GM23338 (cell line): ENCODE measurements around the gene SNPH. TPM values are rescaled to one million over a fixed set of nuclear protein-coding genes. Genes with fewer than 3 reads are reported as not detected.

Experiments
- ATAC-seq: fragments of 200-7000 bp; cut with Tn5 transposase; 3 replicates; pipeline ENCODE4 v1.9.1; 2020
- DNase-seq: peaks from one replicate; pipeline ENCODE4 v3.0.0-alpha.2; 2015; ENCODE audit warnings: low spot score
- H2AFZ ChIP-seq: fragments of 200-600 bp; sonication (generic); 2 replicates; pipeline ENCODE4 v1.8.0; 2016; ENCODE audit warnings: antibody characterized with exemption, mild to moderate bottlenecking, moderate library complexity
- H3F3A ChIP-seq: fragments of 200-600 bp; sonication (generic); replicated peaks from 2 replicates; pipeline ENCODE4 v1.8.0; 2017; ENCODE audit warnings: antibody characterized with exemption, mixed run types, low read depth
- H3K27ac ChIP-seq: fragments of 200-600 bp; sonication (generic); 2 replicates; pipeline ENCODE4 v1.6.1; 2016; ENCODE audit warnings: low read depth
- H3K27me3 ChIP-seq: fragments of 200-600 bp; sonication (generic); 2 replicates; pipeline ENCODE4 v1.8.0; 2016; ENCODE audit warnings: mild to moderate bottlenecking, mixed run types, moderate library complexity; ENCODE audit not compliant: insufficient read depth
- H3K36me3 ChIP-seq: fragments of 200-600 bp; sonication (generic); 2 replicates; pipeline ENCODE4 v1.8.0; 2016; ENCODE audit warnings: mild to moderate bottlenecking; ENCODE audit not compliant: insufficient read depth
- H3K4me1 ChIP-seq: fragments of 200-600 bp; sonication (generic); 2 replicates; pipeline ENCODE4 v1.8.0; 2016; ENCODE audit warnings: mild to moderate bottlenecking, moderate library complexity; ENCODE audit not compliant: insufficient read depth
- H3K4me2 ChIP-seq: fragments of 200-600 bp; sonication (generic); 2 replicates; pipeline ENCODE4 v1.7.1; 2017; ENCODE audit warnings: mixed run types
- H3K4me3 ChIP-seq: fragments of 200-600 bp; sonication (generic); 2 replicates; pipeline ENCODE4 v1.6.1; 2016; ENCODE audit warnings: mixed run types
- H3K79me2 ChIP-seq: fragments of 200-600 bp; sonication (generic); replicated peaks from 2 replicates; pipeline ENCODE4 v1.8.0; 2017; ENCODE audit warnings: mild to moderate bottlenecking; ENCODE audit not compliant: insufficient read depth
- H3K9me2 ChIP-seq: fragments of 200-600 bp; sonication (generic); 2 replicates; pipeline ENCODE4 v1.8.0; 2017; ENCODE audit not compliant: insufficient read depth
- H4K20me1 ChIP-seq: fragments of 200-600 bp; sonication (generic); replicated peaks from 2 replicates; pipeline ENCODE4 v1.8.0; 2017; ENCODE audit warnings: mild to moderate bottlenecking; ENCODE audit not compliant: insufficient read depth
- H3K27ac Mint-ChIP-seq: 2 replicates; pipeline ENCODE4 v1.8.0; 2020; ENCODE audit warnings: inconsistent platforms, mild to moderate bottlenecking, moderate library complexity, mixed read lengths
- H3K27me3 Mint-ChIP-seq: 3 replicates; pipeline ENCODE4 v1.8.0; 2022; ENCODE audit warnings: low read depth, mild to moderate bottlenecking, moderate library complexity, mixed read lengths, inconsistent platforms; ENCODE audit not compliant: insufficient read depth, poor library complexity
- H3K36me3 Mint-ChIP-seq: 3 replicates; pipeline ENCODE4 v1.8.0; 2021; ENCODE audit warnings: low read depth, mild to moderate bottlenecking, inconsistent platforms, moderate library complexity, mixed read lengths
- H3K4me1 Mint-ChIP-seq: 3 replicates; pipeline ENCODE4 v1.8.0; 2020; ENCODE audit warnings: mild to moderate bottlenecking, inconsistent platforms, mixed read lengths
- H3K4me3 Mint-ChIP-seq: 3 replicates; pipeline ENCODE4 v1.8.0; 2021; ENCODE audit warnings: moderate library complexity, mild to moderate bottlenecking, inconsistent platforms, mixed read lengths
- H3K9me3 Mint-ChIP-seq: 3 replicates; pipeline ENCODE4 v1.8.0; 2020; ENCODE audit warnings: moderate library complexity, mild to moderate bottlenecking, inconsistent platforms, mixed read lengths
- CREB1 ChIP-seq: fragments of 250-450 bp; sonication (Bioruptor Pico); IDR thresholded peaks from 2 replicates; pipeline ENCODE4 v1.5.0; 2020; ENCODE audit warnings: low read depth, mild to moderate bottlenecking, moderate library complexity
- ETS1 ChIP-seq: IDR thresholded peaks from 2 replicates; pipeline ENCODE4 v1.6.1; 2016; ENCODE audit warnings: antibody characterized with exemption
- EZH2 ChIP-seq: fragments of 200-600 bp; sonication (generic); IDR thresholded peaks from one replicate; pipeline ENCODE4 v1.8.0; 2017; ENCODE audit warnings: antibody characterized with exemption, mild to moderate bottlenecking, low read depth; ENCODE audit not compliant: unreplicated experiment
- EZH2phosphoT487 ChIP-seq: fragments of 200-600 bp; sonication (generic); IDR thresholded peaks from one replicate; pipeline ENCODE4 v1.8.1; 2018; ENCODE audit warnings: antibody characterized with exemption; ENCODE audit not compliant: unreplicated experiment
- JUNB ChIP-seq: IDR thresholded peaks from one replicate; pipeline ENCODE4 v1.6.1; 2016; ENCODE audit warnings: antibody characterized with exemption; ENCODE audit not compliant: unreplicated experiment
- NANOG ChIP-seq: IDR thresholded peaks from 2 replicates; pipeline ENCODE4 v1.6.1; 2016; ENCODE audit warnings: antibody characterized with exemption, borderline replicate concordance
- POLR2AphosphoS5 ChIP-seq: IDR thresholded peaks from 2 replicates; pipeline ENCODE4 v1.6.1; 2016; ENCODE audit warnings: antibody characterized with exemption, low read depth
- REST ChIP-seq: IDR thresholded peaks from one replicate; pipeline ENCODE4 v1.6.1; 2018; ENCODE audit warnings: antibody characterized with exemption; ENCODE audit not compliant: unreplicated experiment
- STAT1 ChIP-seq: IDR thresholded peaks from one replicate; pipeline ENCODE4 v1.6.1; 2016; ENCODE audit warnings: antibody characterized with exemption; ENCODE audit not compliant: unreplicated experiment
- ZNF114 ChIP-seq: fragments of 250-450 bp; sonication (Bioruptor Pico); IDR thresholded peaks from 2 replicates; pipeline ENCODE4 v1.5.0; 2020; ENCODE audit warnings: mild to moderate bottlenecking, moderate library complexity
- ZNF331 ChIP-seq: fragments of 250-450 bp; sonication (Bioruptor Pico); IDR thresholded peaks from 2 replicates; pipeline ENCODE4 v1.5.0; 2020; ENCODE audit warnings: low read depth, mild to moderate bottlenecking, moderate library complexity
- ZNF462 ChIP-seq: fragments of 250-450 bp; sonication (Bioruptor Pico); IDR thresholded peaks from 2 replicates; pipeline ENCODE4 v1.5.0; 2020; ENCODE audit warnings: mild to moderate bottlenecking, moderate library complexity
- polyA plus RNA-seq: library from polyadenylated mRNA; unstranded; fragments of >200 nt; fragmentation: Nextera tagmentation; extraction: Ambion mirVana; gene quantifications from 2 replicates; pipeline ENCODE4 v1.2.1, GENCODE V29; 2016
- total RNA-seq: library from RNA; depleted of rRNA; stranded (reverse); fragments of >200 nt; shearing (Covaris generic); gene quantifications from 2 replicates; pipeline ENCODE4 v1.2.3, GENCODE V29; 2014
- TF ChIP-seq, protein P1 (sequence below), 2 experiments: fragments of 200-600 bp in 1 of 2; sonication (generic) in 1 of 2; conservative IDR thresholded peaks; 2 replicates each; pipeline versions ENCODE4 v1.5.1 to v1.6.1; 2016 to 2017; ENCODE audit warnings: antibody characterized with exemption in 2 of 2, low read depth in 2 of 2, mild to moderate bottlenecking in 2 of 2, moderate library complexity in 1 of 2

SNPH gene
- total and polyA plus RNA-seq, 2 experiments from 2014 or later: 1.5 to 5.8 TPM

DNA sequence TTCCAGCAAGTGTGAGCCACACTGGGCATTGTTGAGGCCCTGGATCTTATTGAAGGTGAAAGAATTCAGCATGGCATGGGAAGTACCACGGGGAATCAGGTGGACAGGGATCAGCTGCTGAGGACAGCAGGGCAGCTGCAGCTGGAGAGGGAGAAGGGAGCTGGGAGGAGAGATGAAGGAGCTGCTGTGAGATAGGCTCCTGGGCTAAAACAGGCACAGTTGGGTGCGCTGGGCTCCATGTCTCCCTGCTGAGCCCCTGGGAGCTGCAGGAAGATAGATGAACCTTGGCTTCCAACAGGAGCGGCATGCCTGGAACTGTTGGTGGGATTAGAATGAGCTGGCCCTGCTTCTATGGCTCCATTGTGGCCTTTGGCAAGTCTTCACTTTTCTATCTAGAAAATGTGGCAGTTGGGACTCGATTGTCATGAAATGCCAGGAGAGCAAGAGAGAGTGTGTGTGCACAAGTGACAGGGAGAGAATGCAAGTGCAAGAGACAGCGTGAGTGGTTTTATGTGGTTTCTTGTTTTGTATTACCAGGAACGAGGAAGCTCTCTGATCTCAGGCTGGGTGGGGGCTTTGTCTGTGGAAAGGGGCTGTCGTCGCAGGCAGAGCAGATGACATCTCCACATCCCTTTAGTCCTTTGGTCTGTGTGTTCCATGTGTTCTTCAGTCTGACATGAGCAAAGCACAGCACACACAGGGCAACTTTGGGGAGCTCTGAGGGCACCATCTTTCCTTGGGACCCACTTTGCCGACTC lies 20.4 kb downstream of the SNPH start:
- H3K27ac ChIP-seq: no peak overlapping the region
- H2AFZ ChIP-seq: no peak overlapping the region
- peak; percentile 33; the same call in 2 of the 3 replicates for ATAC-seq
- H3K4me3 Mint-ChIP-seq: no peak overlapping the region
- peaks cover 3% of the 10 kb centered on the region for H3K27me3 Mint-ChIP-seq
- no peak for DNase-seq
- H3K27me3 ChIP-seq: no peaks in the 10 kb centered on the region
- no peak overlapping the region for H3K4me2 ChIP-seq
- H3K9me3 Mint-ChIP-seq: no peaks in the 10 kb centered on the region
- no peaks in the 10 kb centered on the region for H3K36me3 ChIP-seq
- H4K20me1 ChIP-seq: 0 out of 2 replicates have a peak, but pooled peaks cover 3% of the 10 kb centered on the region
- H3K27ac Mint-ChIP-seq: no peak overlapping the region
- H3K36me3 Mint-ChIP-seq: no peaks in the 10 kb centered on the region
- H3K4me1 ChIP-seq: no peaks in the 10 kb centered on the region
- no peaks in the 10 kb centered on the region for H3K79me2 ChIP-seq
- H3K4me3 ChIP-seq: no peak overlapping the region
- H3F3A ChIP-seq: no peaks in the 10 kb centered on the region
- no peaks in the 10 kb centered on the region for H3K9me2 ChIP-seq
- no peak for TF ChIP-seq ZNF462
- no peak for TF ChIP-seq EZH2phosphoT487
- TF ChIP-seq ZNF331: no peak
- TF ChIP-seq, protein P1, sequence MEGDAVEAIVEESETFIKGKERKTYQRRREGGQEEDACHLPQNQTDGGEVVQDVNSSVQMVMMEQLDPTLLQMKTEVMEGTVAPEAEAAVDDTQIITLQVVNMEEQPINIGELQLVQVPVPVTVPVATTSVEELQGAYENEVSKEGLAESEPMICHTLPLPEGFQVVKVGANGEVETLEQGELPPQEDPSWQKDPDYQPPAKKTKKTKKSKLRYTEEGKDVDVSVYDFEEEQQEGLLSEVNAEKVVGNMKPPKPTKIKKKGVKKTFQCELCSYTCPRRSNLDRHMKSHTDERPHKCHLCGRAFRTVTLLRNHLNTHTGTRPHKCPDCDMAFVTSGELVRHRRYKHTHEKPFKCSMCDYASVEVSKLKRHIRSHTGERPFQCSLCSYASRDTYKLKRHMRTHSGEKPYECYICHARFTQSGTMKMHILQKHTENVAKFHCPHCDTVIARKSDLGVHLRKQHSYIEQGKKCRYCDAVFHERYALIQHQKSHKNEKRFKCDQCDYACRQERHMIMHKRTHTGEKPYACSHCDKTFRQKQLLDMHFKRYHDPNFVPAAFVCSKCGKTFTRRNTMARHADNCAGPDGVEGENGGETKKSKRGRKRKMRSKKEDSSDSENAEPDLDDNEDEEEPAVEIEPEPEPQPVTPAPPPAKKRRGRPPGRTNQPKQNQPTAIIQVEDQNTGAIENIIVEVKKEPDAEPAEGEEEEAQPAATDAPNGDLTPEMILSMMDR (conservative IDR thresholded peaks at IDR 0.05; ENCODE audit: low read depth in 2 of 2): no peak
- no peak for TF ChIP-seq CREB1 (CRISPR knock-in tag)
- TF ChIP-seq STAT1: no peak
- TF ChIP-seq JUNB: no peak
- TF ChIP-seq REST: no peak
- TF ChIP-seq ETS1: no peak
- no peak for TF ChIP-seq ZNF114
- no peak for TF ChIP-seq NANOG
- no peak for TF ChIP-seq EZH2
- TF ChIP-seq POLR2AphosphoS5: no peak
- H3K4me1 Mint-ChIP-seq: no peaks in the 10 kb centered on the region
